Measurements from ENCODE around the gene SLC44A3. TPM values are rescaled to one million over a fixed set of nuclear protein-coding genes. Genes with fewer than 3 reads are reported as not detected.

The SLC44A3 gene
- total RNA-seq, 3 donors from 2014 or later = 2.1 to 12.6 (median 10.5) TPM

DNA sequence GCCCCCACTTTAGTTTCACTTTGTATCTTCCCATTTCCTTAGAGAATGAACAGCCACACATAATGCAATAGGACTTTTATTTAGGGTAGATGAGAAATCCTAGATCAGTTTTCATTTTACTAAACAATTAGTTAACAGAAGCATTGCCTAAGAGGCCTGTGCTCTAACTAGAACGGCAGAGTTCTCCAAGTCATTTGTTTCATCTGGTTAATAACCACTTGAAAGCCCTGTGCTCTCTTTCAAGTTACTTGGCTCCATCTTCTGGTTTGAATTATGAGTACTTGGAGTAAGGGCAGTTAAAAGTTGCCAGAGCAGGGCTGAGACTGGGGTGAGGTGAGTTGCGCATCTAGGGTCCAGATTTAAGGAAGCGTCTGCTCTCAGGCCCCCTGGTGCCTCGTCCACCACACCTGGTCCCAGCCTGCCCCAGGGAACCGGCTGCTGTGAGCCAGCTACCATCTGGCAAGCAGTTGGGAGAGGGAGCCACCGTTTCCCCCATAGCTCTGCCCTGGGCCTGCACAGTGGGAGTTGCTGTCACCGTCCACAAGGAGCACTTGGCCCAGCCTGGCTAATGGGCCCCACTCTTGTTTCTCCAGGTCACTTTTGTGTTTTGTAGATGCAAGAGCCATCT lies 18.1 kb upstream of the SLC44A3 start:
- peaks cover 0 to 6% of the 10 kb centered on the region in 2 donors for H3K4me1 ChIP-seq
- intact Hi-C loops (cut with DNase I; ENCODE audit: low total_unique reads) = loop anchor here (5.0 kb wide), 1 partner anchor 330 kb away; no protein-coding TSS in a partner anchor

DNA sequence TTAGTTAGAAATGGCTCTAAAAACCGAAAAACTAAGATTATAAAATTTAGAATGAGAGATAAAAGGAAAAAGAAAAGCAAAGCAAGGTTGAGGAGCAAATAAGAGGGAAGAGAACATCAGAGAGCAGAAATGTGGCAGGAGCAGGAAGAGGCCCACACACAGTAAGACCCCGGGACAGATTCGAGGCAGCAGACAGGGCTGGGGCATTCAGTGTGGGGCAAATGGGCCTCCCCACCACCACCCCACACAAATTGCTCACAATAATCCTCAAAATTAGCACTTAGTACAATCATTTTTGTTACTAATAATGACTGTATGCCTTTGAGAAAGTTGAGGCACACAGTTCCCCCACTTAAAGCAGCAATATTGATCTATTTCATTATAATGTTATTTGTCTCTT lies 17.1 kb upstream of the SLC44A3 start:
- TF ChIP-seq, protein P1, sequence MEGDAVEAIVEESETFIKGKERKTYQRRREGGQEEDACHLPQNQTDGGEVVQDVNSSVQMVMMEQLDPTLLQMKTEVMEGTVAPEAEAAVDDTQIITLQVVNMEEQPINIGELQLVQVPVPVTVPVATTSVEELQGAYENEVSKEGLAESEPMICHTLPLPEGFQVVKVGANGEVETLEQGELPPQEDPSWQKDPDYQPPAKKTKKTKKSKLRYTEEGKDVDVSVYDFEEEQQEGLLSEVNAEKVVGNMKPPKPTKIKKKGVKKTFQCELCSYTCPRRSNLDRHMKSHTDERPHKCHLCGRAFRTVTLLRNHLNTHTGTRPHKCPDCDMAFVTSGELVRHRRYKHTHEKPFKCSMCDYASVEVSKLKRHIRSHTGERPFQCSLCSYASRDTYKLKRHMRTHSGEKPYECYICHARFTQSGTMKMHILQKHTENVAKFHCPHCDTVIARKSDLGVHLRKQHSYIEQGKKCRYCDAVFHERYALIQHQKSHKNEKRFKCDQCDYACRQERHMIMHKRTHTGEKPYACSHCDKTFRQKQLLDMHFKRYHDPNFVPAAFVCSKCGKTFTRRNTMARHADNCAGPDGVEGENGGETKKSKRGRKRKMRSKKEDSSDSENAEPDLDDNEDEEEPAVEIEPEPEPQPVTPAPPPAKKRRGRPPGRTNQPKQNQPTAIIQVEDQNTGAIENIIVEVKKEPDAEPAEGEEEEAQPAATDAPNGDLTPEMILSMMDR (IDR thresholded peaks at IDR 0.05) = no peak
- TF ChIP-seq POLR2A (IDR thresholded peaks at IDR 0.05) (no peak), POLR2AphosphoS5 (IDR thresholded peaks at IDR 0.05) (no peak)
- Histone ChIP-seq H3K27me3 (no peaks in the 10 kb centered on the region), H3K27ac (peak overlapping the region; percentile 79 to 83), H3K4me3 (no peak overlapping the region), H3K36me3 (no peaks in the 10 kb centered on the region), H3K9me3 (no peaks in the 10 kb centered on the region), H3K4me1 (peaks cover 0 to 6% of the 10 kb centered on the region in 2 donors)
- intact Hi-C loops (cut with DNase I; ENCODE audit: low total_unique reads) = loop anchor here (5.0 kb wide), 1 partner anchor 331 kb away; no protein-coding TSS in a partner anchor
- no peak for DNase-seq (ENCODE audit: low spot score in 2 of 2)

More for the DNA sequence above, 18.1 kb upstream of the SLC44A3 start:
- Histone ChIP-seq H3K9me3 (no peaks in the 10 kb centered on the region), H3K36me3 (no peaks in the 10 kb centered on the region), H3K27me3 (no peaks in the 10 kb centered on the region), H3K4me3 (peak overlapping the region; percentile 1 to 47 (median 7)), H3K27ac (peak overlapping the region; percentile 79 to 88)
- DNase-seq (ENCODE audit: low spot score in 2 of 2) = no peak
- TF ChIP-seq, protein P1 (IDR thresholded peaks at IDR 0.05) = peak; percentile 1 to 50 (median 48)
- no peak for TF ChIP-seq POLR2A (IDR thresholded peaks at IDR 0.05)
- TF ChIP-seq POLR2AphosphoS5 (IDR thresholded peaks at IDR 0.05) = peak; percentile 51 to 71 (median 59)

DNA sequence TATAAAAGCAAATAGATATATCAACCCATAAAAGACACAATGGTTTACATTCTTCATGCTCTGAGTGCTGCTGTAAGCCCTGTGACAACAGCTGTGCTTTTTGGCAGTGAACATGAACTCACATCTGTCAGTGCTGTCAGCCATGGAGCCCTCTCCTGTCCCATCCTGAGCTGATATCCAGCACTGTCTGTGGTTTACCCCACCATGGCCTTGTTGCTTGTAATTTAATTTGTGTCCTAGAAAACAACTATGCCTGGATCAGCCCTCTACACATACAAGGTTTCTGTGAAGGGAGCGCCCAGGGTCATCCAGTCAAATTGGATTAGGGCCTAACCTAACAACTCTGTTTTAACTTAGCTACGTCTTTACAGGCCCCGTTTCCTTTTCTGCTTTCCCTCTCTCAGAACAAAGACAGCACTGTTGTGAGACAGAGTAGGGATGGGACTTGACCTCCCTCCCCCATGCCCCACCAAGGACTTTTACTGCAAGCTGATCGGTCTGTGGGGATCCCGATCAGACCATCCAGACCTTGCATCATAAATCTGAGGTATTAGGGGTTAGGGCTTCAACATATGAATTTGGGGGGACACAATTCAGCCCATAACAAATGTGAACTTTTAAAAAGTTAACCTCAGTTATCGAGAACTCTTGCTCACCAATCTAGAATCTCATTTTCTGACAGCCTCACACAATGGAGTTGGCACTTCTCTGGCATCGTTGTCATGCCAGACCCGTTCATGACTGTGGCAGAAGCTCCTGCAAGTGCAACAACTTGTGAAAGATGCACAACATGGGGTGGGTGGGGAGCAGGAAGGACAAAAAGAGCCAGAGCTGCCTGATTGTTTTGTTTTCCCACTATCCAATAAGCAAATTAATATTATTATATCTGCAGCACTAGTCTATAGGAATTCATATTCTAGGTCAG lies 16.4 kb upstream of the SLC44A3 start:
- H3K36me3 ChIP-seq = no peaks in the 10 kb centered on the region
- H3K4me3 ChIP-seq = no peak overlapping the region
- TF ChIP-seq, protein P1 (IDR thresholded peaks at IDR 0.05) = no peak
- TF ChIP-seq POLR2AphosphoS5 (IDR thresholded peaks at IDR 0.05) (peak in 2 of 3 donors; percentile 18 to 59), POLR2A (IDR thresholded peaks at IDR 0.05) (no peak)
- no peak for DNase-seq (ENCODE audit: low spot score in 2 of 2)
- intact Hi-C loops (cut with DNase I; ENCODE audit: low total_unique reads) = loop anchor here (5.0 kb wide), 1 partner anchor 331 kb away; no protein-coding TSS in a partner anchor
- H3K27ac ChIP-seq = peak overlapping the region; percentile 79 to 83
- peaks cover 0 to 6% of the 10 kb centered on the region in 2 donors for H3K4me1 ChIP-seq
- H3K27me3 ChIP-seq = no peaks in the 10 kb centered on the region
- no peaks in the 10 kb centered on the region for H3K9me3 ChIP-seq

DNA sequence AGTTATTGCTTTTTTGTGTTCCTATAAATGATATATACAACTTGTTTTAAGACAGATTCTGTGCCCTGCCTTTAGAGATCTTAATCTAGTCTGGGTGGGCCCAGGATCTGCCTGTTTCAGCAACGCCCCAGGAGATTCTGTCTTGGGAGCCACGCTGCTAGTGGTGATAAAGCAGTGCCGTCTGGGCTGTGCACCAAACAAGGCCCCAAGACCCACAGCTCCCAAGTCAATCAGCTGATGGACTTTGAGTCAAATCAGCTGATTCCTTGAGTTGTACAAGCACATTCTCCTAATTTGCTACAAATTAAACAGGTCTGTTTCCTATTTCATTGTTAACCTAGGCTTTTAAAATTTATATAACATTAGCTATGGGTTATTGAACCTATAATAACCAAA lies 15.7 kb upstream of the SLC44A3 start:
- H3K27me3 ChIP-seq = no peaks in the 10 kb centered on the region
- H3K36me3 ChIP-seq = no peaks in the 10 kb centered on the region
- H3K4me3 ChIP-seq = no peak overlapping the region
- no peaks in the 10 kb centered on the region for H3K9me3 ChIP-seq
- TF ChIP-seq POLR2AphosphoS5 (IDR thresholded peaks at IDR 0.05) = no peak
- TF ChIP-seq, protein P1 (IDR thresholded peaks at IDR 0.05) = no peak
- no peak for TF ChIP-seq POLR2A (IDR thresholded peaks at IDR 0.05)
- intact Hi-C loops (cut with DNase I; ENCODE audit: low total_unique reads) = loop anchor here (5.0 kb wide), 1 partner anchor 332 kb away; no protein-coding TSS in a partner anchor
- H3K27ac ChIP-seq = peak overlapping the region; percentile 79 to 83
- no peak for DNase-seq (ENCODE audit: low spot score in 2 of 2)
- peaks cover 0 to 6% of the 10 kb centered on the region in 2 donors for H3K4me1 ChIP-seq
